Liver (tissue), 3 donors: ENCODE results near the gene OR4D11.

Experiments used
- CTCF ChIP-seq: fragments of 150-350 bp; IDR thresholded peaks from 2 replicates; pipeline ENCODE4 v1.5.1; 2017; ENCODE audit warnings: improper control_type of control experiment, low read depth, low read length; ENCODE audit not compliant: missing input control
- MAX ChIP-seq: IDR thresholded peaks from 2 replicates; pipeline ENCODE4 v1.6.1; 2016; ENCODE audit warnings: antibody characterized with exemption
- RAD21 ChIP-seq, 2 donors: IDR thresholded peaks; 2 replicates each; pipeline ENCODE4 v1.6.1; 2016; ENCODE audit warnings: antibody characterized with exemption in 2 of 2, mild to moderate bottlenecking in 2 of 2
- YY1 ChIP-seq: IDR thresholded peaks from 2 replicates; pipeline ENCODE4 v1.6.1; 2016; ENCODE audit warnings: antibody characterized with exemption, mild to moderate bottlenecking
- donor health status: healthy.
- donor health status: healthy.

GRCh38 chr11:59532620-59533019 is 29.2 kb downstream of the OR4D11 start:
- TF ChIP-seq CTCF = no peak
- TF ChIP-seq YY1 = no peak
- peak in 1 of 2 donors; percentile 21 for TF ChIP-seq RAD21 (IDR thresholded peaks at IDR 0.05)
- TF ChIP-seq MAX = no peak
